NB4 (cell line): ENCODE data around the gene AUTS2.

Experiments used
- CTCF ChIP-seq: IDR thresholded peaks from one replicate; pipeline ENCODE4 v1.5.1; 2012; ENCODE audit warnings: low read depth, low read length
- POLR2A ChIP-seq: IDR thresholded peaks from 2 replicates; pipeline ENCODE4 v1.6.1; 2011; ENCODE audit warnings: mild to moderate bottlenecking; ENCODE audit not compliant: insufficient read length; ENCODE audit errors: extremely low read depth

- TF ChIP-seq CTCF (no peak), POLR2A (no peak)
Measured at GRCh38 chr7:70776627-70777101, 1178.4 kb downstream of the AUTS2 start.
